ENCODE measurements around the gene KIF26A. TPM values are rescaled to one million over a fixed set of nuclear protein-coding genes. Genes with fewer than 3 reads are reported as not detected.

KIF26A gene
- total RNA-seq, 4 donors from 2014 or later: 3.3 to 6.2 (median 4.9) TPM

GRCh38 chr14:104142946-104143470, 4.6 kb downstream of the KIF26A start:
- intact Hi-C loops (cut with DNase I): no loop called here
- 90 to 93% methylated on average over 16 of the region's 16 CpGs for WGBS, 2 donors
- Histone ChIP-seq H3K27me3 (peaks cover 9% of the 10 kb centered on the region), H3K4me3 (replicated peaks in 1 of 3) (no peak overlapping the region), H3K27ac (no peak overlapping the region), H3K4me1 (peaks cover 3 to 12% of the 10 kb centered on the region in 2 donors), H3K9me3 (no peaks in the 10 kb centered on the region), H3K36me3 (no peaks in the 10 kb centered on the region)
- DNase-seq: peak in 1 of 2 donors; percentile 0
- no peak for TF ChIP-seq CTCF (IDR thresholded peaks at IDR 0.05)
- no peak for TF ChIP-seq POLR2A (IDR thresholded peaks at IDR 0.05)

- Histone ChIP-seq H3K4me3 (replicated peaks in 1 of 3) (no peak overlapping the region), H3K27ac (no peak overlapping the region), H3K4me1 (peaks cover 0 to 4% of the 10 kb centered on the region in 2 donors), H3K36me3 (no peaks in the 10 kb centered on the region), H3K27me3 (peaks cover 7% of the 10 kb centered on the region), H3K9me3 (no peaks in the 10 kb centered on the region)
- DNase-seq: peak in 1 of 2 donors; percentile 0
- 86 to 91% methylated on average over 13 to 18 of the region's 26 CpGs for WGBS, 2 donors
- intact Hi-C loops (cut with DNase I): no loop called here
- TF ChIP-seq POLR2A (IDR thresholded peaks at IDR 0.05) (no peak), CTCF (IDR thresholded peaks at IDR 0.05) (no peak)
Observed at GRCh38 chr14:104143521-104144452, 5.4 kb downstream of the KIF26A start.

GRCh38 chr14:104144453-104144790, 6.0 kb downstream of the KIF26A start:
- WGBS, 2 donors: 88 to 90% methylated on average over 4 of the region's 4 CpGs
- intact Hi-C loops (cut with DNase I): no loop called here
- H3K27me3 ChIP-seq: peaks cover under 1% of the 10 kb centered on the region

GRCh38 chr14:104144911-104145825, 6.8 kb downstream of the KIF26A start:
- Histone ChIP-seq H3K27ac (no peak overlapping the region), H3K36me3 (no peaks in the 10 kb centered on the region), H3K4me3 (replicated peaks in 1 of 3) (no peak overlapping the region), H3K9me3 (no peaks in the 10 kb centered on the region), H3K27me3 (no peaks in the 10 kb centered on the region), H3K4me1 (peaks cover under 1 to 1% of the 10 kb centered on the region in 2 donors)
- TF ChIP-seq CTCF (IDR thresholded peaks at IDR 0.05): no peak
- no peak for TF ChIP-seq POLR2A (IDR thresholded peaks at IDR 0.05)
- DNase-seq: peak in 1 of 2 donors; percentile 0
- WGBS, 2 donors: 85 to 88% methylated on average over 29 of the region's 37 CpGs
- intact Hi-C loops (cut with DNase I): no loop called here

More at GRCh38 chr14:104144453-104144790, 6.0 kb downstream of the KIF26A start:
- no peak for DNase-seq
- Histone ChIP-seq H3K27ac (no peak overlapping the region), H3K36me3 (no peaks in the 10 kb centered on the region), H3K4me1 (no peaks in the 10 kb centered on the region), H3K4me3 (replicated peaks in 1 of 3) (no peak overlapping the region), H3K9me3 (no peaks in the 10 kb centered on the region)
- TF ChIP-seq POLR2A (IDR thresholded peaks at IDR 0.05): no peak
- no peak for TF ChIP-seq CTCF (IDR thresholded peaks at IDR 0.05)
